ENCODE measurements around the gene NCK2.
"Not testable (repeated sequence)": the region's sequence is repeated elsewhere in the genome, so short reads cannot be mapped to it uniquely, and the experiment has no call there.

Gene NCK2

GRCh38 chr2:105756435-105756834 lies 11.7 kb downstream of the NCK2 start:
- Mint-ChIP-seq H3K9me3 (no peaks in the 10 kb centered on the region), H3K4me3 (peak overlapping the region; percentile 54), H3K27me3 (no peaks in the 10 kb centered on the region), H3K36me3 (ENCODE audit: low read depth) (peaks cover 92% of the 10 kb centered on the region), H3K4me1 (ENCODE audit: low read depth) (peaks cover 97% of the 10 kb centered on the region), H3K27ac (peak overlapping the region; percentile 94)
- DNase-seq: no peak

GRCh38 chr2:105756865-105757264 lies 12.2 kb downstream of the NCK2 start:
- H3K4me3 Mint-ChIP-seq: peak overlapping the region; percentile 54
- not testable (repeated sequence) for H3K9me3 Mint-ChIP-seq, H3K27me3 Mint-ChIP-seq
- H3K36me3 Mint-ChIP-seq (ENCODE audit: low read depth): peaks cover 91% of the 10 kb centered on the region
- H3K4me1 Mint-ChIP-seq (ENCODE audit: low read depth): peaks cover 98% of the 10 kb centered on the region
- DNase-seq: peak; percentile 29
- peak overlapping the region; percentile 94 for H3K27ac Mint-ChIP-seq

DNA sequence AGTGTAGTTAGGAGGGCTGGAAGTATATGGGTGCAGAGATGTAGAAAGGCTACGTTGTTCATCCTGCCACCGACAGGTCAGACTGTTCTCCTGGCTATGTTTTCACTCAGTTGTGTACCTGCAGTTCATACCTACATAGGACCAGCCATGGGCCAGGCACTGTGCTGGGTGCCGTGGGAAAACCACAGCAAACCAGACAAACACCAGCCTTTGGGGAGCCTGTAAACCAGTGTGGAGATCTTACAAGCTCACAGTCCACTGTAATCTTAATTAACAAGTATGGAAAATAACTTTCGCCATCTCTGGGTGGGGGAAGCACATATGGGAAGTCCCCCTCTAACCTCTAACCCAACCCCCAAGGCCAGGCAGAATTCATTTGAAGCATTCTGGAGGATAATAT lies 12.7 kb downstream of the NCK2 start:
- DNase-seq: peak; percentile 40
- no peaks in the 10 kb centered on the region for H3K9me3 Mint-ChIP-seq
- H3K27me3 Mint-ChIP-seq: no peaks in the 10 kb centered on the region
- peak overlapping the region; percentile 54 for H3K4me3 Mint-ChIP-seq
- peaks cover 90% of the 10 kb centered on the region for H3K36me3 Mint-ChIP-seq (ENCODE audit: low read depth)
- peak overlapping the region; percentile 94 for H3K27ac Mint-ChIP-seq
- H3K4me1 Mint-ChIP-seq (ENCODE audit: low read depth): peaks cover 98% of the 10 kb centered on the region

DNA sequence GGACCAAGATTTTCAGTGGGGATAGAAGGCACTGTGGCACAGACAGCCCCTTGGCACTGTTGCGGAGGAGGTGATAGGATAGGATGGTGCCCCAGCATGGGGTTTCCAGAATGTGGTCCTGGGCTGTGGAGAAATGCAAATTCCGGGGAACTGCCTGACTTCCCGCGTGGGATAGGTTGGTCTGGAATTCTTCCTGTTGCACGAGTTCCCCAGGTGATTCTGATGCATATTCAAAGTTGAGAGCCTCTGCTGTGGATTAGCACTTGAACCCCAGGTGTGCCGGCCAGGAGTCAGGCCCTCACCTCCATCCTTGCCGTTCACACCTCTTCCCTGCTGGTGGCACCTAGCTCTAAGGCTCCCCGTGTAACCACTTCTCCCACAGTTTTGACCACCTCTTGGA lies 15.5 kb downstream of the NCK2 start:
- Mint-ChIP-seq H3K9me3 (no peaks in the 10 kb centered on the region), H3K4me3 (no peak overlapping the region), H3K4me1 (ENCODE audit: low read depth) (peaks cover 97% of the 10 kb centered on the region), H3K27ac (peak overlapping the region; percentile 94), H3K36me3 (ENCODE audit: low read depth) (peaks cover 75% of the 10 kb centered on the region), H3K27me3 (no peaks in the 10 kb centered on the region)
- DNase-seq: peak; percentile 28

DNA sequence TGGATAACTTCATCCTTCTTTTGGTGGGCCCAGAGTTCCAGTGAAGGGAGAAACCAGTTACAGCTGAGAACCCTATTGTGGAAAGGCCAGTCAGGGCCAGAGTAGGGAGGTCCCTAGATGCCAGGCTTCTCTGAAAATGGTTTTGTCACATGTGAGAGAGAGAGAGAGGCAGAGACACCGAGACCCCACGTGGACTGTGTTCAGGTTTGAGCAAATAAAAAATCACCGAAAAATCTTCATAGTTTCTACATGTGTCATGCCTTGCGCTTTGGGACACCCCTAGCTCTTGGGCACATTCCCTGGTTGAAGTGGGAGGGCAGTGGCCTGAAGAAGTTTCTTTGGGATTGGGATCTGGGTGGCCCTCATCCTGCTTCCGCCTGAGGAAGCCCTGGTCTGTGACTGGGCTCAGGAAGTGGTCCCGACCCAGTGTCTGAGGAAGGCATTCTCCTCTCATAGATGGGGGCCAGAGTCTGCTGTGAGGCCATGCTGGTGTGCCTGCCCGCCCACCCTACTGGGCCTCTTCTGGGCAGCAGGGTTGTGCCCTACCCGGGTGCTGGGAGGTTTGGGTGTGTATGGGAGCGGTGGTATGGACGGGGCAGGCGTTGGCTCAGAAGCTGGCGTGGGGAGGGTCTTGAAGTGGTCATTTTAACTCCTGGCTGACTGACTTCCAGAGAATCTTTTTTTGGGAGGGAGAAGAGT lies 16.1 kb downstream of the NCK2 start:
- Mint-ChIP-seq H3K36me3 (ENCODE audit: low read depth) (peaks cover 74% of the 10 kb centered on the region), H3K4me3 (peak overlapping the region; percentile 20), H3K9me3 (no peaks in the 10 kb centered on the region), H3K27me3 (no peaks in the 10 kb centered on the region), H3K4me1 (ENCODE audit: low read depth) (peaks cover 97% of the 10 kb centered on the region), H3K27ac (peak overlapping the region; percentile 94)
- peak; percentile 37 for DNase-seq

- peaks cover 97% of the 10 kb centered on the region for H3K4me1 Mint-ChIP-seq (ENCODE audit: low read depth)
- H3K9me3 Mint-ChIP-seq: no peaks in the 10 kb centered on the region
- H3K27ac Mint-ChIP-seq: peak overlapping the region; percentile 94
- DNase-seq: peak; percentile 28
- no peaks in the 10 kb centered on the region for H3K27me3 Mint-ChIP-seq
- H3K4me3 Mint-ChIP-seq: peak overlapping the region; percentile 46
- peaks cover 77% of the 10 kb centered on the region for H3K36me3 Mint-ChIP-seq (ENCODE audit: low read depth)
These were observed 17.3 kb downstream of the NCK2 start for GRCh38 chr2:105761931-105762515.

- peak overlapping the region; percentile 35 for H3K4me3 Mint-ChIP-seq
- peak; percentile 29 for DNase-seq
- H3K27ac Mint-ChIP-seq: peak overlapping the region; percentile 94
- peaks cover 97% of the 10 kb centered on the region for H3K4me1 Mint-ChIP-seq (ENCODE audit: low read depth)
- H3K27me3 Mint-ChIP-seq: no peaks in the 10 kb centered on the region
- H3K9me3 Mint-ChIP-seq: no peaks in the 10 kb centered on the region
- H3K36me3 Mint-ChIP-seq (ENCODE audit: low read depth): peaks cover 78% of the 10 kb centered on the region
These were observed 18.4 kb downstream of the NCK2 start for GRCh38 chr2:105763076-105763475.

DNA sequence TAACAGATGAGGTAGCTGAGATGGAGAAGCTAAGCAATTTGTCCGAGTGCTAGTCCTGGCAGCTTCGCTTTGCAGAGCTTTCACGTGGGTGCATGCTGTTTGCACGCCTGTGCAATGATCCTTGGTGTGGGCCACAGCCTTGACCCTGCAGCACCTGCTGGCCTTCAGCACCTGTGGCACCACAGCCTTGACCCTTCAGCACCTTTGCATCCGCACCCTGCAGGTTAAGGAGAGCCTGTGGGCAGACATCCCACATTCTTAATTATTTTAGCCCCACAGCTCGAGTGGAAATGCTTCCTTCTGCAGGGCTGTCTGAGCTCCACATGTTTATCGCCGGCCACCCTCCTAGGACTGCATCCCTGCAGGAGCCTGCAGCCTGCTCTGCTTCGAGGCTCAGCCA lies 19.3 kb downstream of the NCK2 start:
- Mint-ChIP-seq H3K4me3 (peak overlapping the region; percentile 47), H3K27ac (peak overlapping the region; percentile 97), H3K9me3 (no peaks in the 10 kb centered on the region)

DNA sequence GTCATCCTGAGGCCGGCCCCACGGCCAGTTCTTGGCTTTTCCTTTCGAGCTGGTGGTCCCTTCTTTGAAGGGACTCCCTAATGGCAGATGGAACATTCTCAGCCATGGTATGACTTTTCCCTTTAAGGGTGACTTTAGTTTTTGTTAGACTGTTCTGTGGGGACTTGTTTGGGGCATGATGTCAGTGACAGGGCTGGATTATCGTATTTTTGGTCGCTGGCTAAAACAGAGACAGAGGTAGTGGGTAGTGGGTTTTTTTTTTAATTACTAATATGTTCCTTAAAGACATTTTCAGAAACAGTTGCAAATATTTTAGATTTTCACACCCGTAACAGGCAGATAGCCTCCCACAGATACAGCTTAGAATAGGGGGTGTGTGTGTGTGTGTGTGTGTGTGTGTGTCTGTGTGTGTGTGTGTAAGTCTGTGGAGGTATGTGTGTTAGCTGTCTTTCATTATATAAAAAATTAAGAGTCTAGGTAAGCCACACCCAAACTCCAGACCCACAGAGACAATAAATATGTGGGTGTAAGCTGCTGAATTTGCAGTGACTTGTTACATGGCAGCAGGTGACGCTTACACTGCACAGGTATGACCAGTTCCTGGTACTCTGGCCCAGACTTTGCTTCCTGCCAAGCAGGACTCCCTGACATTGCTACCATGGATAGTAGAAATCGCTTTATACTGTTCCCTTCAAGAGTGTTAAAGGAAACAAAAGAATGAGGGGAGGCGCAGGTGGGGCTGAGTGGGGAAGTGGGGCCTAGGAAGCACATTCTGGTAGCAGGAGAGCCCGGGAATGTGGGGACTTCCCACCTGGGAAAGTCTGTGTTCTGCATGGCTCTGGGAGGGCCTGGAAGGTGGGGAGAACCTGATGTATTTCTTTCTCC lies 20.9 kb downstream of the NCK2 start:
- Mint-ChIP-seq H3K9me3 (no peaks in the 10 kb centered on the region), H3K4me1 (ENCODE audit: low read depth) (peaks cover 97% of the 10 kb centered on the region), H3K4me3 (peak overlapping the region; percentile 32), H3K27ac (peak overlapping the region; percentile 97), H3K27me3 (no peaks in the 10 kb centered on the region), H3K36me3 (ENCODE audit: low read depth) (peaks cover 70% of the 10 kb centered on the region)
- peak; percentile 33 for DNase-seq

More for the DNA sequence above, 19.3 kb downstream of the NCK2 start:
- peaks cover 97% of the 10 kb centered on the region for H3K4me1 Mint-ChIP-seq (ENCODE audit: low read depth)
- H3K27me3 Mint-ChIP-seq: no peaks in the 10 kb centered on the region
- peaks cover 78% of the 10 kb centered on the region for H3K36me3 Mint-ChIP-seq (ENCODE audit: low read depth)
- DNase-seq: peak; percentile 33

- H3K27ac Mint-ChIP-seq: peak overlapping the region; percentile 97
- H3K4me1 Mint-ChIP-seq (ENCODE audit: low read depth): peaks cover 94% of the 10 kb centered on the region
- H3K4me3 Mint-ChIP-seq: no peak overlapping the region
- H3K36me3 Mint-ChIP-seq (ENCODE audit: low read depth): peaks cover 64% of the 10 kb centered on the region
- peak; percentile 29 for DNase-seq
- no peaks in the 10 kb centered on the region for H3K27me3 Mint-ChIP-seq
- no peaks in the 10 kb centered on the region for H3K9me3 Mint-ChIP-seq
These were observed 21.7 kb downstream of the NCK2 start for GRCh38 chr2:105766300-105766866.

DNA sequence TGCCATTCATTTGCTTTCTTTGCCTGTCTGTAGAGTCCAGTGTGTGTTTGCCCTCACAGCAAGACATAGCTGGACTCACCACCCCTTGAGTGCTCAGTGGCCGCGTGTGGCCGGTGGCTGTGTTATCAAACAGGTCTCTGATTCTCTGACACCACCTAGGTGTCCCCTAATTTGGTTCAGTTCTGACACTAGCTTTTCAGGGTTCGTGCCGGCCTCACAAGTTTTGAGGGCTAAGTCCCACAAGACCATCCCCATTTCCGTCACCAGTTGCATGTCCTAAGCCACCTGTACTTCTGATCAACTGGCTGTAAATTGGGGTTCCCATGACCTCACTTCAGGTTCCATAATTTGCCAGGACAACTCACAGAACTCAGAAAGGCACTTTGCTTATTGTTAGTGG lies 23.5 kb downstream of the NCK2 start:
- Mint-ChIP-seq H3K36me3 (ENCODE audit: low read depth) (peaks cover 74% of the 10 kb centered on the region), H3K27ac (peak overlapping the region; percentile 97), H3K4me1 (ENCODE audit: low read depth) (peaks cover 94% of the 10 kb centered on the region), H3K4me3 (no peak overlapping the region), H3K27me3 (no peaks in the 10 kb centered on the region), H3K9me3 (no peaks in the 10 kb centered on the region)
- DNase-seq: peak; percentile 27

DNA sequence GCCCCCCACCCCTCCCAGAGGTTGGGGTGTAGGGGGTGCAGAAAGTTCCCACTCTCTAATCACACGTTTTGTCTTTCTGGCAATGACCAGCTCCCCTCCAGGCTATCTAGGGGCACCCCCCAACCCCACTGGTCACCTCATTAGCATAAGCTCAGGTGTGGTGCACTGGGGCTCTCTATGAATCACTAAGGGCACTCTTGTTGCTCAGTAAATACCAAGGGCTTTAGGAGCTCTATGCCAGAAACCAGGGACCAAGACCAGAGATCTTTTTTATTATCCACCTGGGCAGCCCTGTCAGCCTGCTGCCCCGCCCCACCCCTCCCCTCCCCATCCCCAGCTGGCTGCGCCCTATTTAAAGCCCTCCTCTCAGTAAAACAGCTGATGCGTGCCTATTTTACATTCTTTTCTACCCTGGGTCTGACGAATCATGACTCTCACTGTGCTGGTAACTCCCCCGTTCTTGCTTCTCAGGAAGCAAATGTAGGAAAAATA lies 24.3 kb downstream of the NCK2 start:
- H3K27me3 Mint-ChIP-seq: no peaks in the 10 kb centered on the region

DNA sequence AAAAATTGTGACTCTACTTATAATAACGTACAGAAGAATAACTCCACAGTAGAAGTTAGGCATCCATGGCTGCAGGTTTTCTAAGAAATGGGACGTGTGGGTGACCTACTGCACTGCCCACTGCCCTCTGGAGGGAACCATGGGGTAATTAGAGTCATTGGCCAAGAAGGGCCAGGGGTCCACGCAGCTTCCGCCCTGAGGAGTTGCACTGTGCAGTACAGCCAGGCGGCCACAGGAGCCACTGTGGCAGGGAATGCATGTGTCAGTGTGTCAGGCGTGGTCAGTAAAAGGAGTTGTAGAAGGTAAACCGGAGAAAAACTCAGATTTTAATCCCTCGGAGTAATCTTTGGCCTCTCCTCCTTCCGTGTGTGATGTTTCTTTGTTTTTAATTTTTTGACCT lies 24.8 kb downstream of the NCK2 start:
- no peaks in the 10 kb centered on the region for H3K27me3 Mint-ChIP-seq
- H3K4me3 Mint-ChIP-seq: peak overlapping the region; percentile 55
- H3K9me3 Mint-ChIP-seq: no peaks in the 10 kb centered on the region
- peaks cover 95% of the 10 kb centered on the region for H3K4me1 Mint-ChIP-seq (ENCODE audit: low read depth)
- DNase-seq: peak; percentile 42
- peaks cover 82% of the 10 kb centered on the region for H3K36me3 Mint-ChIP-seq (ENCODE audit: low read depth)
- peak overlapping the region; percentile 97 for H3K27ac Mint-ChIP-seq

More for the DNA sequence above, 24.3 kb downstream of the NCK2 start:
- peak overlapping the region; percentile 55 for H3K4me3 Mint-ChIP-seq
- H3K9me3 Mint-ChIP-seq: no peaks in the 10 kb centered on the region
- peak; percentile 41 for DNase-seq
- peaks cover 82% of the 10 kb centered on the region for H3K36me3 Mint-ChIP-seq (ENCODE audit: low read depth)
- peaks cover 95% of the 10 kb centered on the region for H3K4me1 Mint-ChIP-seq (ENCODE audit: low read depth)
- H3K27ac Mint-ChIP-seq: peak overlapping the region; percentile 97

DNA sequence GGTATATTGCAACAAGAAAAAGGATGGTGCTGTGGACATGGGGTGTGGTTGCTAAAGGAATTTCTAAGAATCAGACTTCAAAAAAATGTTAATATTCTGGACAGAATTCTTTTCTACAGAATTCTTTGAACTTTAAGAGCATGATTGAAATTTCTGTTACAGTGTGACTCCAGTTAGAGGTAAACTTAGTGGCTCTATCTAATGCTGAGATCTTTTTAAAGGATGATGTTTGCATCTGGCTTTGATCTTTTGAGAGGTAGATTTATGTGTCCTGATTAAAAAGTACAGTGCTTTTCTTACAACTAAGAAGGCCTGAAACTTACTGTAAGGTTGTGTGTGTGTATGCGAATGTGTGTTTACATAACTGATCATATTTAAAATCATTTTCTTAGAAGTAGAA lies 25.4 kb downstream of the NCK2 start:
- no peak for DNase-seq
- Mint-ChIP-seq H3K4me1 (ENCODE audit: low read depth) (peaks cover 95% of the 10 kb centered on the region), H3K27me3 (no peaks in the 10 kb centered on the region), H3K4me3 (peak overlapping the region; percentile 55), H3K27ac (peak overlapping the region; percentile 97), H3K36me3 (ENCODE audit: low read depth) (peaks cover 79% of the 10 kb centered on the region), H3K9me3 (no peaks in the 10 kb centered on the region)
